ENCODE data around the gene PSMG3.
A peak's percentile ranks its signal among the peaks of the same experiment; 100 is the strongest.
"Not testable (repeated sequence)": the region's sequence is repeated elsewhere in the genome, so short reads cannot be mapped to it uniquely, and the experiment has no call there.

The PSMG3 gene

DNA sequence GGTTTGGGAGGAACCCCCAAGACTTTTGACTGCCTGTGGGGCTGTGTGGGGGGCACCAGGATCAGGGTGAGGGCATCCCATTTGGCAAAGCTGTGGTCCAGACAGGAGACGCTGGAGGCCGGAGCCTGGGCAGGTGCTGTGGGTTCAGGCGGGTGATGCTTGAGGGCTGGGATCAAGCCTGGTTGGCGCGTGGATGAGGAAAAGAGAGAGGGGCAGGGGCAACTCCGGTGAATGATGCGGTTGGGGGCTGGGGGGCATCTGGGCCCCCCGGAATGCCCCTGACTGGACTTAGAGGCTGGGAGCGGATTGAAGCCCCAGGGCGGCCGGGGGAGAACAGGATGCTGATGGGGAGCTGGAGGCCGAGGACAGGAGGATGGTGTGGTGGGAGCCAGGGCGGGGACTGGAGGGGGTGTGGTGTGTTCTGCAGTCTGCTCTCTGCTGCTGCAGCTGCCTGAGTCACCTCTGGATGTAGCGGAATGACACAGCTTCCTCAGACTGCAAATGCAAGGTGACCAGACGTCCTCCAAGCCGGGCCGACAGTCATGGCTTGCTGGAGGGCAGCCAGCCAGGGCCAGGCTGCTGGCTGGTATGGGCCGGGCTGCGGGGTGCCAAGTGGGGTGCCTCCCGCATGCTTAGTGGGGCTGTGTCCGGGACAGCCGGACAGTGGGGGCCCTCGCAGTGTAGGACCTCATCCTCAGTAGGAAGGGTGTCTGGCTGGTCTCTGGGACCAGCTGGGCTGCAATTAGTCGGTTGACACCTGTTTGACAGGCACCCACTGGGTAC is 36.1 kb downstream of the PSMG3 start:
- peak; percentile 70 for DNase-seq (ENCODE audit: low read depth)

DNA sequence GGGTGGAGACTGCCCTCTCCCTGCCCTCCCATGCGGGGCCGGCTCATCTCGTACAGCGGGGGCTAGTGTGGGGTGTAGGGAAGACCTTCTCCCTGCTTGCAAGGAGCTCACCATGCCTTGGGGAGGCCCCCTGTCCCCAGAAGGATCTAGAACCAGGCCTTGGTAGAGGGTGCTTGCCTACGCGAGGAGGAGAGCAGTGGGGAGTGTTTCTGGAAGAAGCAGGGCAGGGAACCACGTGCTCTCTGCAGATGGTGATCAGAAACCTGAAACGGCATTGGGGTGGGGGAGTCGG is 36.6 kb downstream of the PSMG3 start:
- DNase-seq (ENCODE audit: low read depth) = no peak

DNA sequence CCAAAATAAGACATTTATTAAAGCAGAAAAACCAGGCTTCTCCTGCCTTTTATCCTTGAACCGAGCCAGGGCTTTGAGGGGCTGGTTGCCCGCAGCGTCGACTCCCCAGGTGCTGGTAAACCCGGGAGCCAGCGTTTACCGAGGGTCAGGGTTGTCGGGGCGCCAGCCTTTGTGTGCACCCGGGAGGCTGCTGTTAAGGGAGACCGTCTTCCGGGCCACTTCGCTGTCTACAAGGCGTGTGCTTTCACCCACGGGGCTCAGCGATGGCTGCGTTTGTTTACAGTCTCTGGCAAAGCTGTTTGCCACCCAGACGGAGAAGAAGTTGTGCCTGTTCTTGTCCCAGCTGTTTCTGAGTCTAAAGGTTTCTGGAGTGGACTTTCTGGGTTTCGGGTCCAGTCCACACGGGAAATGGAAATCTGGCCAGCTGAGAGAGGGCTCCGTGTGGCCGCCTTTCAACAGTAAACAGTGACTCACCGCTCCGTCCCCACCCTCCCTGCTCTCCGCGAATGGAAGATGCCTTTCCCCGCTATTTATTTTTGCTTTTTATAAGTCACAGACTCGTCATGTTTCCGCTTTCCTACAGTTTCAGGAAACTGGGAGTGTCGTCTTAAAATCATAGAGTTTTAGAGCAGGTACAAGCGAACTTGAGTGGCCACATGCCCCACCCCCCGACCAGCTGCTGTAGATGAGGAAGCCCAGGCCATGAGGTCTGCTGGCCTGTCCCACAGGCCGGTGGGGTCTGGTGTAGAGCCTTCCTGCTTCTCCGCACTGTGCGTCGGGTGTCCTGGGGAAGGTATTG is 37.2 kb downstream of the PSMG3 start:
- DNase-seq (ENCODE audit: low read depth) = peak; percentile 80

DNA sequence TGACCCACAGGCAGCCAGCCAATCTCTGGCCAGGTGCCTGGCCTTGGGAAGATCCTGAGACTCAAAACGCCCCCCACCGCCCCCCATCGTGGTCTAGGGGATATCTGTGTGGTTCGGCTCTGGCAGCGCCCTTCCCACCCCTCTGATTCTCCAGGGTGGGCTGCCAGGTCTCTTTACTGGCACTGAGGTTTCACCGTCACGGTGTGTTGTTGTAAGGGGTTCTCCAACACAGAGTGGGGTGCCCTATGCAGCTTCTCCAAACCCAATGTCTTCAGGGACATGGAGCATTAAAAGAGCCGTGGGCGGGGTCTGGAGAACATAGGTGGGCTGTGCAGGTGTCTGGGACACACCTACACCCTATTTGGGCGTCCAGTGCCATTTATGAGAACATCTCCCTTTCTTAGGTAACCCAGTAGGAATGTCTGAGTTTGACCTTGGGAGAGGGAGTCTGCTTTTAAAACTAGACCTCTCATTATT is 37.8 kb downstream of the PSMG3 start:
- no peak for DNase-seq (ENCODE audit: low read depth)

DNA sequence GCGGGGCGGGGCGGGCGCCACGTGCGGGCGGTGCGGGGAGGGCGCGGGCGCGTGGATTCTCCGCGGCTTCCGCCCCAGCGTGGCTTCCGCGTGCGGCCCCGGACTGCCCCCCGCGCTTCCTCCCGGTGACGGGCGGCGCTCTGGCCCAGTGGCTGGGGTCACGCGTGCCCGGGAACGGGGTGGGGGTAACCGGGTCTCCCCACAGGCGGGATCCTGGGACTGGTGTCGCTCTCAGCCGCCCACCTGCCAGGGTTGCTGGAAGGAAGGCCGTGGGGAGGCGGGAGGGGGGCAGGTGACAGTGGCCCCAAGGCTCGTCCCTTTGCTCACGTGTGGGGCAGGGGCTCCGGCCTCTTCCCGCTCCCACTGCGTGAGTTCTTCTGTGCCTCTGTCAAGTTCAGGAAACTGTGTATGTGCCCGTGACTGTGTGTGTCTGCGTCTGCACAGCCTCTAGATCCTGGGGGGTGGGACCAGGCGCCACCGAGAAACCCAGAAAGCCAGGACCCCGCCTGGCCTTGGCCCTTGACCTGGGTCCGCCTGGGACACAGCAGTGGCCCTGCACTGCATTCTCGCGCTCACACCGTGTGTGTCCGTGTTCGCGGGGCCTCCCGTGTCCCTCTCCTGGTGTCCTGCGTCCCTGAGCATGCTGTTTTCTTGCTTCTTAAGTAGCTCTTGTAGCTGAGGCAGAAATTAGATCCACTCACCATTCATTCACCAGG is 38.4 kb downstream of the PSMG3 start:
- no peak for DNase-seq (ENCODE audit: low read depth)

DNA sequence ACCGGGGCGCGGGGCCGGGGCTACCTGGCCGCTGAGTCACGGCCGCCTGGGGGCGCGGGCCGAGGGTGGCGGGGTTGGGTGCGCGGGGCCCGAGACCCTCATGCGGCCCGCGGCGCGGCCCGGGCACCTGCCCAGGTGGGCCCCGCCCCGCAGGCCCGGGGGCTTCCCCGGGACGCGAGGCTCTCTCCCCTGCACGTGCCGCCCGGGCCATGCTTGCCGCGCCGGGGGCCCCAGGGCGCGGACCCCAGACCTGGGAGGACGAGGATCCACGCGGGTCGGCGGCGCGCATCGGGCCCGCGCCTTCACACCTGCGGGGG is 38.9 kb downstream of the PSMG3 start:
- DNase-seq (ENCODE audit: low read depth) = no peak

DNA sequence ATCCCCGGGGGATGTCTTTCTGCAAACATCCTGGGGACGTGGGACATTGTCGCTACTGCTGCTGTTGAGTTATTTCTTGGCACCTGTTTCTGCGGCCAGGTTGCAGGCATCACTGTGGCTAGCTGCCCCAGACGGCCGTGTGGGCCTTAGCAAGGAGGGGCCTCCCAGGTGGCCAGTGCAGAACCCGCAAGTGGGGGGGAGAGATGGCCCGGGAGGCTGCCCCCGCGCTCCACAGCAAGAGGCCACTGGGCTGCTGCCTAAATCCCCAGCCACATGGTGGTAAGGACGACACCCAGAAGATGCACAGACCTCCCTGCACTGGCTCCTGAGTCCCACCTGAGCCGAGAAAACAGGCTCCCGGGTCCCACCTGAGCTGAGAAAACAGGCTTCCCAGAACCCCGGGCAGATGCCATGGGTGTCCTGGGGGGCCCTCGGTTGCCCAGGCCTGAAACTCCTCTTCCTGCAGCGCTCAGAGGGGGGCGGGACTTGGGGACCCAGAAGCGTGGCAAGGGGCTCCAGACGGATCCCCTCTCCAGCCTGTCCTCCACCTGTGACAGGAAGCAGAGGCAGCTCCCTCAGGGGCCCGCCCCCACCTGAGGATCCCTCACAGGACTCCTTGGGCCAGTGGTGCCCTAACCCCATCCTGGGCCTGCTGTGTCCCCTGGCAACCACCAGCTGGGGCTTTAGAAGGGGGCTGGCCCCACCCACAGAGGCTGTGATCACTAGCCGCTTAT is 40.3 kb downstream of the PSMG3 start:
- no peak for DNase-seq (ENCODE audit: low read depth)

DNA sequence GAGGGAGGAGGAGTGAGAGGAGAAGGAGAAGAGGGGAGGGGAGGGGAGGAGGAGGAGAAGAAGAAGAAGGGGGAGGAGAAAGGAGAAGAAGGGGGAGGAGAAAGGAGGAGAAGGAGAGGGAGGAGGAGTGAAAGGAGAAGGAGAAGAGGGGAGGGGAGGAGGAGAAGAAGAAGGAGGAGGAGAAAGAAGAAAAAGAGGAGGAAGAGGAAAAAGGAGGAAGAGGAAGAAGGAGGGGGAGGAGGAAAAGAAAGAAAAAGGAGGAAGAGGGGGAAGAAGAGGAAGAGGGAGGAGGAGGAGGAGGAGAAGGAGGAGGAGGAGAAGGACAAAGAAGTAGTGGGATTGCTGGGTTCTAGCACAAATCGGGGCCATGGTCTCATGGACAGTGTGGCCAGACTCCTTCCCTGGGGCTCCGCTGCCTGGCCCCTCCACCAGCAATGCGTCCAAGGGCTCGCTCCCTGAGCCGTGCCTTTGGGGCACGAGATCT is 43.5 kb downstream of the PSMG3 start:
- no peak for DNase-seq (ENCODE audit: low read depth)

DNA sequence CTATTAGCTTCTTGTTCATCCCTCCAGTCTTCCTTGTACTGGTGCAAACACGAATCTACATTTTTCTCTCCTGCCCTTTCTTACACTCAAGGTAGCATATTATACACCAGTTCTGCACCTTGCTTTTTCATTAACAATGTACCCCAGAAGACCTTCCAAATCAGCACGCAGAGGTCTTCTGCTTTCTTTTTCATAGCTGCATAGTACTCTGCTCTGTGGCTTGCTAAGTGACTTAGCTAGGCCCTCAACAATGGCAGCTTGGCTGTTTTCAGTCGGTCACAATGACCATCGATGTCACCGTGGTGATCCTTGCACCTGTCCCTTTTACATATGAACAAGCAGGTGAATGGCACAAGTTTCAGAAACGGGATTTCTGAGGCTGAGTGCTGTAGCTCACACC is 44.4 kb downstream of the PSMG3 start:
- DNase-seq (ENCODE audit: low read depth) = no peak

DNA sequence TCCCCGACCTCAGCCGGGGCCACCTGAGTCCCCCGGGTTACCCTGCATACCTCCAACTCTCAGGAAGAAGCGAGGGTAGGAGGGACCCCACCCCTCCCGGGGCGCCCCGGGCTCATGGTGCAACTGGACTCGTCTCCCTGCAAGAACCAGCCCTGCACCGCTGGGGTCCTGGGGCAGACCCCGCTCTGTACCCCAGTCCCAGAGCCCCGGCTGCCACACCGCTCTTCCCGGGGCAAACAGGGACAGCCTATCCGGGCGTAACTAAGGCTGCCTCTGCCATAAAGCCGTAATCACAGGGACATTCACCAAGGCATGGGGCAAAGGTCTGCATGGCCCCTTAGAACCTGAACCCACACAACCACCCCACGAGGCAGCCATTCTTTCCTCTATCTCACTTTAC is 46.0 kb downstream of the PSMG3 start:
- DNase-seq (ENCODE audit: low read depth) = no peak

DNA sequence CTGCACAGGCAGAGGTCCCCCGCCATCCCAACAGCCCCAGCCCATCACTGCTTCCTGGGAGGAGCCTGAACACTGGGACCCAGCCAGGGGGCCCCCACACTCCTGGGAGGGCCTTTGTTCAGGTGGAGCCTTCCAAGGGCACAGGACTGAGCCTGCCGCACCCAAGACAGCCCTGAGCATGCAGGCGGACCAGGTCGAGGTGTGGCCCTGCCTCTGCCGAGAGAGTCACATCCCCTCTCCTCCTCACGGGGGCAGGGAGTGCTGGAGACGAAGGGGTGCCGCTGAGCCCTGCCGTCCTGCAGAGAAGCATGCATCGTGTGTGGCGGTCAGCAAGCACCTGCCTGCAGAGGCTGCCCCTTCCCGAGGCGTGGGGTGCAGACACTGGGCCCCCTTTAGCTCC is 46.6 kb downstream of the PSMG3 start:
- DNase-seq (ENCODE audit: low read depth) = no peak

DNA sequence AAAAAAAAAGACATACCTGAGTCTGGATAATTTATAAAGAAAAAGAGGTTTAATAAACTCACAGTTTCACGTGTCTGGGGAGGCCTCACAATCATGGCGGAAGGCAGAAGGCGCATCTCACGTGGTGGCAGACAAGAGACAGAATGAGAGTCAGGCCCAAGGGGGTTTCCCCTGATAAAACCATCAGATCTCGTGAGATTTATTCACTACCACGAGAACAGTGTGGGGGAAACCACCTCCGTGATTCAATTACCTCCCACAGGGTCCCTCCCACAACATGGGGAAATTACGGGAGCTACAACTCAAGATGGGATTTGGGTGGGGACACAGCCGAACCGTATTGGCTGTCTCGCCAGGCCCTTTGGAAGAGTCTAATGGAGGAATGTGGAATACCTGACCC is 48.4 kb downstream of the PSMG3 start:
- no peak for DNase-seq (ENCODE audit: low read depth)

DNA sequence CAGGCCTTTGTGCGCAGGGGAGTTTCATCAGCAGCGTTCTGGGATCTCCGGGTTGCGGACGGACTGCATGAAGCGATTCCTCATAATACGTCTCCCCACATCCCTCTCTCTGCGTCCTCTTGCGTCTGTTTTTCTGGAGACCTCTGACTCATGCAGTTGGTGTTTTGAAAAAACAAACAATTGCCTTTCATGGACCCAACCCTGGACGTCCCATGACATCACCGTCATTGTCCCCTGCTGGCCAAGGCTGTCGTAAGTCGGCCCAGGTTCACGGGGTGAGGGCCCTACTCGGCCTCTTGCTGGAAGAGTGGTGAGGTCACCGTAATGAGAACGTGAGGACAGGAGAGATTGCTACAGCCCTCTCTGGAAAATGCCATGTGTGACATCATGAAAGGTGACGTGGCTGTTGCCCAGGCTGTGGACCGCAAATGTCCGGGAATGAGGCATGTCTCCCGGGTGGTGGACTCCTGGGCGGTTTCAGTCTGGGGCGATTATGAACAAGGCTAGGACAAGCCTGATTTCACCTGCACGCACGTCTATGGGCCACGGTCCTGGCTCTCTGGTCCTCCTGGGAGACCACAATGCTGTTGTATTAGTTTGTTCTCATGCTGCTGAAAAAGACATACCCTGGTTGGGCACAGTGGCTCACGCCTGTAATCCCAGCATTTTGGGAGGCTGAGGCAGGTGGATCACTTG is 49.1 kb downstream of the PSMG3 start:
- no peak for DNase-seq (ENCODE audit: low read depth)

DNA sequence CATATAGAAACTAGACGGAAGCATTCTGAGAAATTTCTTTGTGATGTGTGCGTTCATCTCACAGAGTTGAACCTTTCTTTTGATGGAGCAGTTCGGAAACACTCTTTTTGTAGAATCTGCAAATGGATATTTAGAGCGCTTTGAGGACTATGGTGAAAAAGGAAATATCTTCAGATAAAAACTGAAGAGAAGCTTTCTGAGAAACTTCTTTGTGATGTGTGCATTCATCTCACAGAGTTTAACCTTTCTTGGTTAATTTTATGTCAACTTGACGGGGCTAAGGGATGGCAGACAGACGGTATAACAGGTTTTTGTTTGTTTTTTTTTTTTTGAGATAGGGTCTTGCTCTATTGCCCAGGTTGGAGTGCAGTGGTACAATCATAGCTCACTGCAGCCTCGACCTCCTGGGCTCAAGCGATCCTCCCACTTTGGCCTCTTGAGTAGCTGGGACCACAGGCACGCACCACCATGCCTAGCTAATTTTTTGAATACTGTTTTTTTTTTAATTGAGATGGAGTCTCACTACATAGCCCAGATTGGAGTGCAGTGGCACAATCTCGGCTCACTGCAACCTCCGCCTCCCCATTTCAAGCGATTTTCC is 50.4 kb downstream of the PSMG3 start:
- DNase-seq (ENCODE audit: low read depth) = not testable (repeated sequence)

Measured in GM04504 (cell line).